GM21717 (cell line): ENCODE measurements around the gene TBL1XR1.

Experiments used
- ATAC-seq: cut with Tn5 transposase; IDR thresholded peaks from one replicate; pipeline ENCODE4 v1.9.1; 2021; ENCODE audit warnings: mild to moderate bottlenecking, moderate library complexity; ENCODE audit not compliant: unreplicated experiment

TBL1XR1 gene

GRCh38 chr3:177068967-177069366, 128.3 kb downstream of the TBL1XR1 start:
- no peak for ATAC-seq

- ATAC-seq = no peak
Measured at GRCh38 chr3:177066068-177066467, 131.2 kb downstream of the TBL1XR1 start.

- no peak for ATAC-seq
Measured at GRCh38 chr3:177065285-177066033, 131.8 kb downstream of the TBL1XR1 start.

GRCh38 chr3:177062052-177062732, 135.1 kb downstream of the TBL1XR1 start:
- ATAC-seq = no peak

GRCh38 chr3:177061369-177061768, 135.9 kb downstream of the TBL1XR1 start:
- ATAC-seq = no peak

- ATAC-seq = no peak
Measured at GRCh38 chr3:177060492-177060891, 136.8 kb downstream of the TBL1XR1 start.

- no peak for ATAC-seq
Measured at GRCh38 chr3:177058648-177059047, 138.6 kb downstream of the TBL1XR1 start.

- ATAC-seq = peak; percentile 98
Measured at GRCh38 chr3:177057768-177058167, 139.5 kb downstream of the TBL1XR1 start.

- ATAC-seq = no peak
Measured at GRCh38 chr3:177056927-177057326, 140.4 kb downstream of the TBL1XR1 start.

- no peak for ATAC-seq
Measured at GRCh38 chr3:177055605-177056571, 141.4 kb downstream of the TBL1XR1 start.

- no peak for ATAC-seq
Measured at GRCh38 chr3:177053107-177053506, 144.2 kb downstream of the TBL1XR1 start.

GRCh38 chr3:177051411-177051810, 145.9 kb downstream of the TBL1XR1 start:
- ATAC-seq = no peak

GRCh38 chr3:177050501-177051237, 146.6 kb downstream of the TBL1XR1 start:
- peak; percentile 67 for ATAC-seq

GRCh38 chr3:177045767-177046166, 151.5 kb downstream of the TBL1XR1 start:
- ATAC-seq = no peak

- ATAC-seq = no peak
Measured at GRCh38 chr3:177045222-177045621, 152.1 kb downstream of the TBL1XR1 start.

GRCh38 chr3:177041730-177042551, 155.3 kb downstream of the TBL1XR1 start:
- ATAC-seq = peak; percentile 71

- no peak for ATAC-seq
Measured at GRCh38 chr3:177041021-177041729, 156.1 kb downstream of the TBL1XR1 start.

GRCh38 chr3:177039490-177040274, 157.6 kb downstream of the TBL1XR1 start:
- no peak for ATAC-seq
